ENCODE data around the gene DUSP23.

The DUSP23 gene

GRCh38 chr1:159780583-159781582, at the start of gene DUSP23:
Gene DUSP23 (plus strand): TSS chr1:159780962. CDS start chr1:159781101, 139 bp downstream.
- DNase-seq: peak; percentile 97

- no peak for DNase-seq
These were observed 43.4 kb upstream of the DUSP23 start for GRCh38 chr1:159737238-159737916.

- DNase-seq: no peak
These were observed 36.9 kb upstream of the DUSP23 start for GRCh38 chr1:159743651-159744410.

GRCh38 chr1:159746666-159747065, 34.1 kb upstream of the DUSP23 start:
- no peak for DNase-seq

- no peak for DNase-seq
These were observed 32.4 kb upstream of the DUSP23 start for GRCh38 chr1:159748370-159748769.

GRCh38 chr1:159749630-159750029, 31.1 kb upstream of the DUSP23 start:
- DNase-seq: no peak

- no peak for DNase-seq
These were observed 30.1 kb upstream of the DUSP23 start for GRCh38 chr1:159750621-159751020.

GRCh38 chr1:159751031-159751430, 29.7 kb upstream of the DUSP23 start:
- no peak for DNase-seq

GRCh38 chr1:159752135-159752580, 28.6 kb upstream of the DUSP23 start:
- DNase-seq: no peak

- no peak for DNase-seq
These were observed 27.4 kb upstream of the DUSP23 start for GRCh38 chr1:159753386-159753785.

GRCh38 chr1:159755451-159756007, 25.2 kb upstream of the DUSP23 start:
- no peak for DNase-seq

- DNase-seq: no peak
These were observed 24.4 kb upstream of the DUSP23 start for GRCh38 chr1:159756397-159756796.

- no peak for DNase-seq
These were observed 17.1 kb upstream of the DUSP23 start for GRCh38 chr1:159763686-159764085.

- no peak for DNase-seq
These were observed 15.0 kb upstream of the DUSP23 start for GRCh38 chr1:159765806-159766205.

- DNase-seq: no peak
These were observed 9.5 kb upstream of the DUSP23 start for GRCh38 chr1:159771127-159771895.

GRCh38 chr1:159774465-159774864, 6.3 kb upstream of the DUSP23 start:
- DNase-seq: no peak

GRCh38 chr1:159775716-159776115, 5.0 kb upstream of the DUSP23 start:
- no peak for DNase-seq

GRCh38 chr1:159778266-159778665, 2.5 kb upstream of the DUSP23 start:
- DNase-seq: no peak

- DNase-seq: no peak
These were observed 1.3 kb upstream of the DUSP23 start for GRCh38 chr1:159779403-159779851.

- DNase-seq: no peak
These were observed 1.2 kb downstream of the DUSP23 start for GRCh38 chr1:159781992-159782391.

- no peak for DNase-seq
These were observed 3.0 kb downstream of the DUSP23 start for GRCh38 chr1:159783724-159784123.

- DNase-seq: no peak
These were observed 5.7 kb downstream of the DUSP23 start for GRCh38 chr1:159786465-159786864.
